NCI-H748 (cell line): ENCODE measurements around the gene MTUS2.
"Not testable (repeated sequence)": the region's sequence is repeated elsewhere in the genome, so short reads cannot be mapped to it uniquely, and the experiment has no call there.

Source experiments
- DNase-seq: peaks from one replicate; lab custom pipeline; 2025; ENCODE audit not compliant: unreplicated experiment; lab: John Stamatoyannopoulos, UW

Gene MTUS2

GRCh38 chr13:29294821-29295220 lies 474.7 kb downstream of the MTUS2 start:
- no peak for DNase-seq

- no peak for DNase-seq
Measured at GRCh38 chr13:29301027-29301426, 480.9 kb downstream of the MTUS2 start.

- no peak for DNase-seq
Measured at GRCh38 chr13:29304148-29304547, 484.0 kb downstream of the MTUS2 start.

- DNase-seq = no peak
Measured at GRCh38 chr13:29310806-29311205, 490.7 kb downstream of the MTUS2 start.

GRCh38 chr13:29315847-29316246 lies 495.7 kb downstream of the MTUS2 start:
- no peak for DNase-seq

GRCh38 chr13:29317828-29318227 lies 497.7 kb downstream of the MTUS2 start:
- no peak for DNase-seq

- no peak for DNase-seq
Measured at GRCh38 chr13:29318741-29319140, 498.6 kb downstream of the MTUS2 start.

GRCh38 chr13:29319451-29319850 lies 499.3 kb downstream of the MTUS2 start:
- no peak for DNase-seq

- DNase-seq = no peak
Measured at GRCh38 chr13:29323954-29324353, 503.8 kb downstream of the MTUS2 start.

- DNase-seq = no peak
Measured at GRCh38 chr13:29324601-29325000, 504.5 kb downstream of the MTUS2 start.

- no peak for DNase-seq
Measured at GRCh38 chr13:29328501-29328900, 508.4 kb downstream of the MTUS2 start.

GRCh38 chr13:29336356-29336755 lies 516.2 kb downstream of the MTUS2 start:
- DNase-seq = no peak

- DNase-seq = no peak
Measured at GRCh38 chr13:29339386-29340272, 519.5 kb downstream of the MTUS2 start.

GRCh38 chr13:29345860-29346582 lies 525.9 kb downstream of the MTUS2 start:
- DNase-seq = not testable (repeated sequence)

GRCh38 chr13:29355029-29355428 lies 534.9 kb downstream of the MTUS2 start:
- DNase-seq = no peak

GRCh38 chr13:29359181-29359580 lies 539.0 kb downstream of the MTUS2 start:
- no peak for DNase-seq

- no peak for DNase-seq
Measured at GRCh38 chr13:29361716-29362115, 541.6 kb downstream of the MTUS2 start.

GRCh38 chr13:29362849-29363604 lies 542.9 kb downstream of the MTUS2 start:
- DNase-seq = peak; percentile 78

GRCh38 chr13:29369060-29369743 lies 549.1 kb downstream of the MTUS2 start:
- peak; percentile 76 for DNase-seq

- no peak for DNase-seq
Measured at GRCh38 chr13:29379281-29379680, 559.1 kb downstream of the MTUS2 start.

GRCh38 chr13:29379865-29380264 lies 559.7 kb downstream of the MTUS2 start:
- no peak for DNase-seq
